HCT116 (cell line): ENCODE measurements around the gene SMG6.

Experiments
- EGR1 ChIP-seq: IDR thresholded peaks from 2 replicates; pipeline ENCODE4 v1.6.1; 2012; ENCODE audit warnings: low read depth
- EZH2 ChIP-seq: fragments of 200-600 bp; sonication (generic); IDR thresholded peaks from 2 replicates; pipeline ENCODE4 v1.6.1; 2017; ENCODE audit warnings: antibody characterized with exemption, mixed run types
- EZH2phosphoT487 ChIP-seq: fragments of 200-600 bp; IDR thresholded peaks from 2 replicates; pipeline ENCODE4 v1.6.1; 2018; ENCODE audit warnings: antibody characterized with exemption, borderline replicate concordance
- FOSL1 ChIP-seq: IDR thresholded peaks from 2 replicates; pipeline ENCODE4 v1.6.1; 2012; ENCODE audit warnings: low read depth
- POLR2A ChIP-seq: IDR thresholded peaks from 2 replicates; pipeline ENCODE4 v1.7.0; 2011; ENCODE audit warnings: borderline replicate concordance; ENCODE audit not compliant: insufficient read depth, insufficient read length; ENCODE audit errors: extremely low read depth
- POLR2AphosphoS5 ChIP-seq: IDR thresholded peaks from 2 replicates; pipeline ENCODE4 v1.6.1; 2011; ENCODE audit warnings: mild to moderate bottlenecking, low read depth, low read length, moderate library complexity
- SIN3A ChIP-seq: IDR thresholded peaks from 2 replicates; pipeline ENCODE4 v1.6.1; 2012; ENCODE audit warnings: low read depth
- TCF7L2 ChIP-seq: IDR thresholded peaks from 2 replicates; pipeline ENCODE4 v1.7.0; 2011; ENCODE audit warnings: borderline replicate concordance, inconsistent platforms; ENCODE audit not compliant: insufficient read depth, insufficient read length; ENCODE audit errors: extremely low read depth
- ZFX ChIP-seq: fragments of 450-650 bp; IDR thresholded peaks from 2 replicates; pipeline ENCODE4 v1.6.1; 2017
- ZNF274 ChIP-seq: fragments of 200-500 bp; sonication (Bioruptor generic); IDR thresholded peaks from 2 replicates; pipeline ENCODE4 v1.6.1; 2014; ENCODE audit warnings: mild to moderate bottlenecking, low read depth, low read length, inconsistent platforms
- TF ChIP-seq, protein P1 (sequence below), 3 experiments: fragments of 200-600 bp in 1 of 3; sonication (generic) in 1 of 3; IDR thresholded peaks in 2 of 3; conservative IDR thresholded peaks in 1 of 3; 2 replicates each; pipeline ENCODE4 v1.5.1; 2012 to 2017; ENCODE audit warnings: low read depth in 2 of 3, low read length in 2 of 3, antibody characterized with exemption in 1 of 3, borderline replicate concordance in 1 of 3, control low read depth in 1 of 3, mild to moderate bottlenecking in 1 of 3, mixed read lengths in 1 of 3, mixed run types in 1 of 3, moderate library complexity in 1 of 3; ENCODE audit not compliant: insufficient read depth in 1 of 3
- TF ChIP-seq, protein P2 (sequence below): IDR thresholded peaks from 2 replicates; pipeline ENCODE4 v1.6.1; 2012; ENCODE audit warnings: low read depth
- TF ChIP-seq, protein P3 (sequence below): IDR thresholded peaks from 2 replicates; pipeline ENCODE4 v1.6.1; 2012

- TF ChIP-seq ZFX (no peak), POLR2AphosphoS5 (no peak), POLR2A (no peak), TCF7L2 (no peak), EZH2 (no peak), FOSL1 (no peak), ZNF274 (no peak), EGR1 (no peak), SIN3A (no peak), EZH2phosphoT487 (no peak)
- TF ChIP-seq, protein P1, sequence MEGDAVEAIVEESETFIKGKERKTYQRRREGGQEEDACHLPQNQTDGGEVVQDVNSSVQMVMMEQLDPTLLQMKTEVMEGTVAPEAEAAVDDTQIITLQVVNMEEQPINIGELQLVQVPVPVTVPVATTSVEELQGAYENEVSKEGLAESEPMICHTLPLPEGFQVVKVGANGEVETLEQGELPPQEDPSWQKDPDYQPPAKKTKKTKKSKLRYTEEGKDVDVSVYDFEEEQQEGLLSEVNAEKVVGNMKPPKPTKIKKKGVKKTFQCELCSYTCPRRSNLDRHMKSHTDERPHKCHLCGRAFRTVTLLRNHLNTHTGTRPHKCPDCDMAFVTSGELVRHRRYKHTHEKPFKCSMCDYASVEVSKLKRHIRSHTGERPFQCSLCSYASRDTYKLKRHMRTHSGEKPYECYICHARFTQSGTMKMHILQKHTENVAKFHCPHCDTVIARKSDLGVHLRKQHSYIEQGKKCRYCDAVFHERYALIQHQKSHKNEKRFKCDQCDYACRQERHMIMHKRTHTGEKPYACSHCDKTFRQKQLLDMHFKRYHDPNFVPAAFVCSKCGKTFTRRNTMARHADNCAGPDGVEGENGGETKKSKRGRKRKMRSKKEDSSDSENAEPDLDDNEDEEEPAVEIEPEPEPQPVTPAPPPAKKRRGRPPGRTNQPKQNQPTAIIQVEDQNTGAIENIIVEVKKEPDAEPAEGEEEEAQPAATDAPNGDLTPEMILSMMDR (IDR thresholded peaks at IDR 0.05 in 2 of 3, conservative IDR thresholded peaks at IDR 0.05 in 1 of 3; ENCODE audit: borderline replicate concordance in 1 of 3, insufficient read depth in 1 of 3, low read depth in 2 of 3, low read length in 2 of 3): no peak
- TF ChIP-seq, protein P2, sequence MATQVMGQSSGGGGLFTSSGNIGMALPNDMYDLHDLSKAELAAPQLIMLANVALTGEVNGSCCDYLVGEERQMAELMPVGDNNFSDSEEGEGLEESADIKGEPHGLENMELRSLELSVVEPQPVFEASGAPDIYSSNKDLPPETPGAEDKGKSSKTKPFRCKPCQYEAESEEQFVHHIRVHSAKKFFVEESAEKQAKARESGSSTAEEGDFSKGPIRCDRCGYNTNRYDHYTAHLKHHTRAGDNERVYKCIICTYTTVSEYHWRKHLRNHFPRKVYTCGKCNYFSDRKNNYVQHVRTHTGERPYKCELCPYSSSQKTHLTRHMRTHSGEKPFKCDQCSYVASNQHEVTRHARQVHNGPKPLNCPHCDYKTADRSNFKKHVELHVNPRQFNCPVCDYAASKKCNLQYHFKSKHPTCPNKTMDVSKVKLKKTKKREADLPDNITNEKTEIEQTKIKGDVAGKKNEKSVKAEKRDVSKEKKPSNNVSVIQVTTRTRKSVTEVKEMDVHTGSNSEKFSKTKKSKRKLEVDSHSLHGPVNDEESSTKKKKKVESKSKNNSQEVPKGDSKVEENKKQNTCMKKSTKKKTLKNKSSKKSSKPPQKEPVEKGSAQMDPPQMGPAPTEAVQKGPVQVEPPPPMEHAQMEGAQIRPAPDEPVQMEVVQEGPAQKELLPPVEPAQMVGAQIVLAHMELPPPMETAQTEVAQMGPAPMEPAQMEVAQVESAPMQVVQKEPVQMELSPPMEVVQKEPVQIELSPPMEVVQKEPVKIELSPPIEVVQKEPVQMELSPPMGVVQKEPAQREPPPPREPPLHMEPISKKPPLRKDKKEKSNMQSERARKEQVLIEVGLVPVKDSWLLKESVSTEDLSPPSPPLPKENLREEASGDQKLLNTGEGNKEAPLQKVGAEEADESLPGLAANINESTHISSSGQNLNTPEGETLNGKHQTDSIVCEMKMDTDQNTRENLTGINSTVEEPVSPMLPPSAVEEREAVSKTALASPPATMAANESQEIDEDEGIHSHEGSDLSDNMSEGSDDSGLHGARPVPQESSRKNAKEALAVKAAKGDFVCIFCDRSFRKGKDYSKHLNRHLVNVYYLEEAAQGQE: no peak
- TF ChIP-seq, protein P3, sequence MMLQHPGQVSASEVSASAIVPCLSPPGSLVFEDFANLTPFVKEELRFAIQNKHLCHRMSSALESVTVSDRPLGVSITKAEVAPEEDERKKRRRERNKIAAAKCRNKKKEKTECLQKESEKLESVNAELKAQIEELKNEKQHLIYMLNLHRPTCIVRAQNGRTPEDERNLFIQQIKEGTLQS: no peak
These were observed 286.2 kb downstream of the SMG6 start for GRCh38 chr17:2017274-2017941.
